H1 (cell line): ENCODE measurements around the gene SUGT1. TPM values are rescaled to one million over a fixed set of nuclear protein-coding genes. Genes with fewer than 3 reads are reported as not detected.
"Not testable (repeated sequence)": the region's sequence is repeated elsewhere in the genome, so short reads cannot be mapped to it uniquely, and the experiment has no call there.

Source experiments
- CTCF ChIA-PET: fragments of 300-600 bp; sonication (Branson Sonifier 250); formaldehyde crosslinking; loops from one replicate; lab custom pipeline; 2021; ENCODE audit not compliant: partially characterized antibody; lab: Charles Lee
- POLR2A ChIA-PET: fragments of 300-600 bp; sonication (Branson Sonifier 250); formaldehyde crosslinking; loops from one replicate; lab custom pipeline; 2021; ENCODE audit warnings: inconsistent platforms; ENCODE audit not compliant: partially characterized antibody; lab: Charles Lee
- DNase-seq, 2 experiments: peaks; one replicate each; pipeline versions ENCODE4 v3.0.0 to v3.0.0-alpha.2; 2010 to 2022; ENCODE audit warnings: low spot score in 2 of 2, low read depth in 1 of 2, mixed read lengths in 1 of 2
- FAIRE-seq: peaks from 2 replicates; lab custom pipeline; 2011; peaks lifted over from hg19 to GRCh38; lab: Jason Lieb, UNC
- H2AFZ ChIP-seq: 2 replicates; pipeline ENCODE4 v1.8.1; 2012; ENCODE audit warnings: low read length, inconsistent platforms
- H2AK5ac ChIP-seq: 2 replicates; pipeline ENCODE4 v1.6.1; 2013; ENCODE audit warnings: low read depth, low read length
- H2BK120ac ChIP-seq: replicated peaks from 2 replicates; pipeline ENCODE3; 2013; ENCODE audit warnings: low read depth, low read length, inconsistent platforms
- H2BK12ac ChIP-seq: 2 replicates; pipeline ENCODE4 v1.6.1; 2013; ENCODE audit warnings: low read depth, low read length
- H2BK15ac ChIP-seq: 2 replicates; pipeline ENCODE4 v1.6.1; 2013; ENCODE audit warnings: low read length
- H2BK20ac ChIP-seq: 2 replicates; pipeline ENCODE4 v1.6.1; 2013; ENCODE audit warnings: low read length
- H2BK5ac ChIP-seq: 2 replicates; pipeline ENCODE4 v1.6.1; 2013; ENCODE audit warnings: low read depth, low read length
- H3K14ac ChIP-seq: 2 replicates; pipeline ENCODE4 v1.6.1; 2013; ENCODE audit warnings: inconsistent platforms; ENCODE audit not compliant: insufficient read length
- H3K18ac ChIP-seq: 2 replicates; pipeline ENCODE4 v1.6.1; 2013; ENCODE audit warnings: low read length; ENCODE audit errors: extremely low read depth
- H3K23ac ChIP-seq: 2 replicates; pipeline ENCODE4 v1.6.1; 2013; ENCODE audit warnings: inconsistent platforms; ENCODE audit not compliant: insufficient read length
- H3K23me2 ChIP-seq: 2 replicates; pipeline ENCODE4 v1.6.1; 2013; ENCODE audit warnings: low read depth, low read length
- H3K27ac ChIP-seq: 2 replicates; pipeline ENCODE4 v1.6.1; 2011; ENCODE audit warnings: low read depth, low read length, inconsistent platforms
- H3K27me3 ChIP-seq, 4 experiments: replicated peaks in 1 of 4; 1 replicate in 1 of 4; 2 replicates in 3 of 4; pipeline versions ENCODE4 v1.6.1 to v1.8.1; 2011 to 2013; ENCODE audit warnings: low read length in 3 of 4, mild to moderate bottlenecking in 3 of 4, inconsistent platforms in 2 of 4, mixed read lengths in 2 of 4, moderate library complexity in 1 of 4; ENCODE audit not compliant: control insufficient read depth in 3 of 4, insufficient read depth in 3 of 4; ENCODE audit errors: extremely low read depth in 1 of 4
- H3K36me3 ChIP-seq, 4 experiments: 2 replicates each; pipeline versions ENCODE4 v1.6.1 to v1.8.1; 2011 to 2013; ENCODE audit warnings: mild to moderate bottlenecking in 4 of 4, low read length in 3 of 4, moderate library complexity in 2 of 4, control low read depth in 1 of 4, inconsistent platforms in 1 of 4; ENCODE audit not compliant: insufficient read depth in 4 of 4, control insufficient read depth in 2 of 4
- H3K4ac ChIP-seq: replicated peaks from 2 replicates; pipeline ENCODE3; 2013; ENCODE audit warnings: low read length, low read depth, mixed read lengths, inconsistent platforms; ENCODE audit not compliant: insufficient read length
- H3K4me1 ChIP-seq, 4 experiments: replicated peaks in 1 of 4; 1 replicate in 1 of 4; 2 replicates in 3 of 4; pipeline versions ENCODE4 v1.6.1 to v1.8.1; 2011 to 2013; ENCODE audit warnings: low read length in 3 of 4, inconsistent platforms in 2 of 4, mixed read lengths in 1 of 4; ENCODE audit not compliant: insufficient read depth in 4 of 4, control insufficient read depth in 3 of 4
- H3K4me2 ChIP-seq, 2 experiments: 2 replicates each; pipeline versions ENCODE4 v1.6.1 to v1.8.1; 2011 to 2013; ENCODE audit warnings: low read depth in 2 of 2, low read length in 2 of 2, control low read depth in 1 of 2, inconsistent platforms in 1 of 2, mild to moderate bottlenecking in 1 of 2; ENCODE audit not compliant: insufficient read depth in 1 of 2
- H3K4me3 ChIP-seq, 4 experiments: fragments of 200-600, 300-600 bp in 1 of 4; sonication (generic), shearing (Covaris generic), sonication (Bioruptor Twin) in 1 of 4; 2 replicates each; pipeline versions ENCODE4 v1.5.1 to v1.8.1; 2011 to 2016; ENCODE audit warnings: low read length in 4 of 4, low read depth in 3 of 4, control low read depth in 2 of 4, inconsistent platforms in 2 of 4, mild to moderate bottlenecking in 2 of 4, mixed read lengths in 1 of 4, moderate library complexity in 1 of 4; ENCODE audit not compliant: insufficient read depth in 2 of 4; ENCODE audit errors: extremely low read depth in 1 of 4
- H3K56ac ChIP-seq: replicated peaks from 2 replicates; pipeline ENCODE3; 2013; ENCODE audit warnings: low read depth, mild to moderate bottlenecking, mixed read lengths, low read length, inconsistent platforms; ENCODE audit not compliant: insufficient read length
- H3K79me1 ChIP-seq: 2 replicates; pipeline ENCODE4 v1.6.1; 2013; ENCODE audit warnings: low read depth, low read length, control low read depth
- H3K79me2 ChIP-seq, 2 experiments: 2 replicates each; pipeline versions ENCODE4 v1.6.1 to v1.8.1; 2012 to 2013; ENCODE audit warnings: low read length in 2 of 2, mild to moderate bottlenecking in 2 of 2, inconsistent platforms in 1 of 2; ENCODE audit not compliant: insufficient read depth in 2 of 2, control insufficient read depth in 1 of 2
- H3K9ac ChIP-seq, 4 experiments: replicated peaks in 1 of 4; 1 replicate in 1 of 4; 2 replicates in 3 of 4; pipeline versions ENCODE4 v1.6.1 to v1.8.1; 2011 to 2013; ENCODE audit warnings: low read depth in 3 of 4, low read length in 3 of 4, control low read depth in 2 of 4, mild to moderate bottlenecking in 2 of 4, moderate library complexity in 2 of 4, inconsistent platforms in 1 of 4; ENCODE audit errors: extremely low read depth in 1 of 4
- H3K9me3 ChIP-seq, 2 experiments: 2 replicates each; pipeline versions ENCODE4 v1.6.1 to v1.8.1; 2012 to 2013; ENCODE audit warnings: mild to moderate bottlenecking in 2 of 2, moderate library complexity in 2 of 2, control low read depth in 1 of 2, inconsistent platforms in 1 of 2, low read depth in 1 of 2, low read length in 1 of 2, mixed read lengths in 1 of 2; ENCODE audit not compliant: insufficient read depth in 2 of 2
- H4K20me1 ChIP-seq, 2 experiments: replicated peaks in 1 of 2; 2 replicates each; pipeline versions ENCODE3 to v1.8.1; 2011 to 2013; ENCODE audit warnings: inconsistent platforms in 2 of 2, low read length in 2 of 2, mild to moderate bottlenecking in 1 of 2; ENCODE audit not compliant: insufficient read depth in 2 of 2, control insufficient read depth in 1 of 2
- H4K5ac ChIP-seq: 2 replicates; pipeline ENCODE4 v1.6.1; 2013; ENCODE audit warnings: low read length, low read depth, mixed read lengths, inconsistent platforms; ENCODE audit not compliant: insufficient read length
- H4K8ac ChIP-seq: 2 replicates; pipeline ENCODE4 v1.8.0; 2013; ENCODE audit warnings: mild to moderate bottlenecking, moderate library complexity, low read length, inconsistent platforms; ENCODE audit not compliant: insufficient read depth; ENCODE audit errors: extremely low read depth
- H4K91ac ChIP-seq: replicated peaks from 2 replicates; pipeline ENCODE3; 2013; ENCODE audit warnings: low read length, mixed read lengths, inconsistent platforms; ENCODE audit not compliant: insufficient read length
- WGBS, 2 experiments: shearing (Covaris generic) in 1 of 2; methylation state at CpG; one replicate each; pipeline versions ENCODE4 v1.1.6 to v1.1.7; 2013 to 2015; ENCODE audit warnings: low lambda C conversion rate in 2 of 2, mixed read lengths in 2 of 2, inconsistent platforms in 1 of 2, low coverage in 1 of 2, missing lambda C conversion rate in 1 of 2; ENCODE audit not compliant: insufficient replicate concordance in 2 of 2, insufficient coverage in 1 of 2, insufficient read length in 1 of 2; ENCODE audit errors: extremely low coverage in 1 of 2, missing lambda C conversion rate in 1 of 2; 5-methylcytosine and 5-hydroxymethylcytosine counted together
- polyA plus RNA-seq, 7 experiments: library from polyadenylated mRNA; depleted of rRNA in 3 of 7; stranded (reverse) in 5 of 7; unstranded in 2 of 7; fragments of >200 nt in 5 of 7; fragments of 200-250 nt in 2 of 7; gene quantifications; 1 replicate in 5 of 7; 2 replicates in 1 of 7; 4 replicates in 1 of 7; pipeline versions ENCODE4 v1.2.1 to v1.2.3, GENCODE V29; 2011 to 2013; ENCODE audit warnings: missing spikeins in 2 of 7, mixed read lengths in 2 of 7
- total RNA-seq: library from RNA; stranded (reverse); fragmentation: NEBNext Ultra II Directional; extraction: Animal tissue kit (Norgen Biotek cat#: 25700); gene quantifications from 2 replicates; pipeline ENCODE4 v1.2.1, GENCODE V29; 2021

The SUGT1 gene
- total and polyA plus RNA-seq, 2 of the 8 experiments (the other 6 are each of a cell fraction or from before 2014, with no cell fraction given): 21.0 to 99.4 TPM

- not testable (repeated sequence) for H2BK5ac ChIP-seq, H2BK15ac ChIP-seq, H2BK12ac ChIP-seq, H3K4me1 ChIP-seq, H2AK5ac ChIP-seq, H3K27me3 ChIP-seq, DNase-seq, H3K9ac ChIP-seq, H3K56ac ChIP-seq, H3K23ac ChIP-seq, H2BK20ac ChIP-seq, H4K5ac ChIP-seq, H3K79me1 ChIP-seq, H3K27ac ChIP-seq, H3K14ac ChIP-seq, H3K4ac ChIP-seq, H4K8ac ChIP-seq, H2AFZ ChIP-seq, H3K4me2 ChIP-seq, H4K20me1 ChIP-seq, FAIRE-seq, H4K91ac ChIP-seq, H2BK120ac ChIP-seq, H3K18ac ChIP-seq, H3K4me3 ChIP-seq, H3K23me2 ChIP-seq, H3K79me2 ChIP-seq
- POLR2A ChIA-PET: interaction anchor here (2.6 kb wide), 1 partner anchor 16 kb away, joined by 8 read pairs; no protein-coding TSS in a partner anchor
- CTCF ChIA-PET: interaction anchor here (1.0 to 3.5 kb wide), 7 partner anchors 13 to 125 kb away, joined by 3 to 17 read pairs (median 12); no protein-coding TSS in a partner anchor
- 87% methylated on average over 7 of the region's 7 CpGs; no CpG with 5 or more reads in 1 of the 2 experiments for WGBS, 2 experiments
- Histone ChIP-seq H3K9me3 (peaks cover 12 to 26% of the 10 kb centered on the region in 2 experiments; a peak in 3 of 4 replicates), H3K36me3 (peaks cover 7 to 57% (median 30%) of the 10 kb centered on the region in 4 experiments; a peak in 7 of 8 replicates)
Measured at GRCh38 chr13:52720904-52721303, 68.3 kb downstream of the SUGT1 start.

- not testable (repeated sequence) for H2BK12ac ChIP-seq, H2BK5ac ChIP-seq, H4K8ac ChIP-seq, H3K79me1 ChIP-seq, H3K23me2 ChIP-seq, H2AK5ac ChIP-seq, H2BK20ac ChIP-seq, H2AFZ ChIP-seq, H4K5ac ChIP-seq, H3K14ac ChIP-seq, H3K4me2 ChIP-seq, H3K4me1 ChIP-seq, H3K4me3 ChIP-seq, FAIRE-seq, H3K79me2 ChIP-seq, H4K91ac ChIP-seq, H3K4ac ChIP-seq, H3K9ac ChIP-seq, H4K20me1 ChIP-seq, H3K27me3 ChIP-seq, H3K23ac ChIP-seq, H3K56ac ChIP-seq, H2BK120ac ChIP-seq, H2BK15ac ChIP-seq, DNase-seq, H3K27ac ChIP-seq, H3K18ac ChIP-seq
- CTCF ChIA-PET: interaction anchor here (1.0 to 3.5 kb wide), 7 partner anchors 13 to 124 kb away, joined by 3 to 17 read pairs (median 12); no protein-coding TSS in a partner anchor
- H3K36me3 ChIP-seq: peaks cover 7 to 62% (median 33%) of the 10 kb centered on the region in 4 experiments; a peak in 7 of 8 replicates
- WGBS, 2 experiments: 94% methylated on average over 2 of the region's 2 CpGs; no CpG with 5 or more reads in 1 of the 2 experiments
- POLR2A ChIA-PET: interaction anchor here (0.9 to 2.6 kb wide), 2 partner anchors 9 to 16 kb away, joined by 3 to 8 read pairs; no protein-coding TSS in a partner anchor
- H3K9me3 ChIP-seq: peaks cover 15 to 30% of the 10 kb centered on the region in 2 experiments
Measured at GRCh38 chr13:52721356-52721755, 68.7 kb downstream of the SUGT1 start.
